ENCODE results near the gene CHRM5. TPM values are rescaled to one million over a fixed set of nuclear protein-coding genes. Genes with fewer than 3 reads are reported as not detected.

The CHRM5 gene
- total RNA-seq, 1 donor from 2014 or later, result not detected

- intact Hi-C loops (cut with micrococcal nuclease), result loop anchor here (10.0 kb wide), 2 partner anchors 258 to 328 kb away; partner anchors contain the start of genes GOLGA8A and LPCAT4
- Mint-ChIP-seq H3K9me3 (peaks cover 9% of the 10 kb centered on the region), H3K27ac (no peak overlapping the region), H3K4me1 (peaks cover 17% of the 10 kb centered on the region), H3K4me3 (no peak overlapping the region), H3K36me3 (ENCODE audit: low read depth) (peaks cover 35% of the 10 kb centered on the region), H3K27me3 (peaks cover 2% of the 10 kb centered on the region)
- DNase-seq, result no peak
These were observed 138.1 kb downstream of the CHRM5 start for GRCh38 chr15:34106423-34106822.

GRCh38 chr15:34107315-34107714, 139.0 kb downstream of the CHRM5 start:
- H3K36me3 Mint-ChIP-seq (ENCODE audit: low read depth), result peaks cover 28% of the 10 kb centered on the region
- intact Hi-C loops (cut with micrococcal nuclease), result loop anchor here (10.0 kb wide), 2 partner anchors 257 to 327 kb away; partner anchors contain the start of genes GOLGA8A and LPCAT4
- no peak overlapping the region for H3K4me3 Mint-ChIP-seq
- no peak overlapping the region for H3K27ac Mint-ChIP-seq
- H3K4me1 Mint-ChIP-seq, result peaks cover 12% of the 10 kb centered on the region
- DNase-seq, result no peak
- H3K9me3 Mint-ChIP-seq, result peaks cover 9% of the 10 kb centered on the region
- H3K27me3 Mint-ChIP-seq, result no peaks in the 10 kb centered on the region

- Mint-ChIP-seq H3K4me3 (no peak overlapping the region), H3K36me3 (ENCODE audit: low read depth) (peaks cover 8% of the 10 kb centered on the region), H3K9me3 (no peaks in the 10 kb centered on the region), H3K27ac (no peak overlapping the region), H3K4me1 (peaks cover 5% of the 10 kb centered on the region), H3K27me3 (peaks cover 2% of the 10 kb centered on the region)
- peak; percentile 74 for DNase-seq
- intact Hi-C loops (cut with micrococcal nuclease), result loop anchor here (1.0 to 10.0 kb wide), 3 partner anchors 100 to 325 kb away; partner anchors contain the start of genes GOLGA8A, KATNBL1 and LPCAT4
These were observed 141.7 kb downstream of the CHRM5 start for GRCh38 chr15:34109797-34110663.

GRCh38 chr15:34111488-34111887, 143.2 kb downstream of the CHRM5 start:
- peaks cover 2% of the 10 kb centered on the region for H3K27me3 Mint-ChIP-seq
- intact Hi-C loops (cut with micrococcal nuclease), result no loop called here
- peaks cover 5% of the 10 kb centered on the region for H3K4me1 Mint-ChIP-seq
- no peaks in the 10 kb centered on the region for H3K9me3 Mint-ChIP-seq
- no peak overlapping the region for H3K4me3 Mint-ChIP-seq
- H3K36me3 Mint-ChIP-seq (ENCODE audit: low read depth), result peaks cover under 1% of the 10 kb centered on the region
- H3K27ac Mint-ChIP-seq, result no peak overlapping the region
- DNase-seq, result no peak

GRCh38 chr15:34114215-34114614, 145.9 kb downstream of the CHRM5 start:
- intact Hi-C loops (cut with micrococcal nuclease), result no loop called here
- no peak overlapping the region for H3K27ac Mint-ChIP-seq
- H3K4me1 Mint-ChIP-seq, result peaks cover 5% of the 10 kb centered on the region
- H3K9me3 Mint-ChIP-seq, result no peaks in the 10 kb centered on the region
- H3K27me3 Mint-ChIP-seq, result peaks cover 4% of the 10 kb centered on the region
- no peaks in the 10 kb centered on the region for H3K36me3 Mint-ChIP-seq (ENCODE audit: low read depth)
- DNase-seq, result no peak
- H3K4me3 Mint-ChIP-seq, result no peak overlapping the region

GRCh38 chr15:34114739-34115138, 146.4 kb downstream of the CHRM5 start:
- intact Hi-C loops (cut with micrococcal nuclease), result no loop called here
- DNase-seq, result no peak
- Mint-ChIP-seq H3K36me3 (ENCODE audit: low read depth) (no peaks in the 10 kb centered on the region), H3K4me3 (no peak overlapping the region), H3K27me3 (peaks cover 4% of the 10 kb centered on the region), H3K4me1 (peaks cover 5% of the 10 kb centered on the region), H3K27ac (no peak overlapping the region), H3K9me3 (no peaks in the 10 kb centered on the region)

- Mint-ChIP-seq H3K9me3 (no peaks in the 10 kb centered on the region), H3K4me1 (no peaks in the 10 kb centered on the region), H3K4me3 (no peak overlapping the region), H3K36me3 (ENCODE audit: low read depth) (no peaks in the 10 kb centered on the region), H3K27ac (no peak overlapping the region), H3K27me3 (peaks cover 6% of the 10 kb centered on the region)
- intact Hi-C loops (cut with micrococcal nuclease), result no loop called here
- DNase-seq, result no peak
These were observed 148.3 kb downstream of the CHRM5 start for GRCh38 chr15:34116620-34117019.

Other genes with a start within 250 kb of the CHRM5 start
- 14.9 and 17.1 TPM in 2 replicates for gene AVEN, start 70.7 kb downstream of the CHRM5 start, total RNA-seq
- gene EMC7, start 133.4 kb downstream of the CHRM5 start, total RNA-seq, result 70.9 and 75.8 TPM in 2 replicates
- 3.7 and 4.0 TPM in 2 replicates for gene PGBD4, start 133.6 kb downstream of the CHRM5 start, total RNA-seq
- 41.1 and 44.2 TPM in 2 replicates for gene KATNBL1, start 241.6 kb downstream of the CHRM5 start, total RNA-seq